GM18526 (cell line): ENCODE measurements around the gene TMEM270.

ENCODE experiments used
- POLR2A ChIP-seq: IDR thresholded peaks from 3 replicates; pipeline ENCODE4 v1.6.1; 2011; ENCODE audit not compliant: insufficient read length; ENCODE audit errors: extremely low read depth

TMEM270 gene

DNA sequence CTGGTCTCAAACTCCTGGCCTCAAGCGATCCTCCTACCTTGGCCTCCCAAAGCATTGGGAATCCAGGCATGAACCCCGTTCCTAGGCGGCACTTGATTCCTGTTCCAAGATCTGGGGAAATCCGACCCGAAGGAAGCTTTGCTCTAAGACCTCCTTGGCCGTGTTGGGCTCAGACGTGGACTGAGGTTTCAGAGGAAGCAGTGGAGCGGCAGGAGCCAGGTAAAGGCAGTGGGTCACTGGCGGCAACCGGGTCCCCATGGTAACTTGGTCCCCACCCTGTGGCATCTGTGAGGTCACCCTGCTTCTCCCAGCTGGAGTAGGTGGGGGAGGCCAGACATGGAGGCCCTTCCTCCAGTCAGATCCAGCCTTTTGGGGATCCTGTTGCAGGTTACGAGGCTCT, at the start of gene TMEM270:
Gene TMEM270, plus strand, starts transcription at position 301 of the 400 bp plus-strand sequence. Its CDS starts 36 bp downstream, at position 337.
- TF ChIP-seq POLR2A, result no peak

- no peak for TF ChIP-seq POLR2A
Measured at GRCh38 chr7:73811760-73812168, 49.2 kb upstream of the TMEM270 start.

GRCh38 chr7:73812996-73813395, 48.0 kb upstream of the TMEM270 start:
- no peak for TF ChIP-seq POLR2A

DNA sequence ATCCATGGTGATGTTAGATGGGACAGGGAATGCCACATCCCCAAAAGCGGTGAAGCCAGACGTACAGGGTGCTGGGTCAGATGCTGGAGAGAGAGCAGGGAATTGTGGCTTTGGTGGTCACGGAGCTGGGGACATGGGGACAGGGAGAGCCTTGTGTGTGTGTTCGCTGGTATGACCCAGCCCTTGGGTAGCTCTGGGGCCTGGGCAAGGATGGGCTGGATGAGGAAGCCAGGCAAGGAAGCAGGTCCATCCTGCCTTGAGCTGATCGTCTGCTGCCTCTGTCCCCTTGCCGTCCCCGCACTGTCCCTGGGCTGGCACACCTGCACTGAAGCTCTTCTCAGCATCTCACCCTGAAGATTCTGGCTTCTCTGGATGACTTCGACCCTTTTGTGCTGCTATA, 45.5 kb upstream of the TMEM270 start:
- no peak for TF ChIP-seq POLR2A

- no peak for TF ChIP-seq POLR2A
Measured at GRCh38 chr7:73817121-73817520, 43.8 kb upstream of the TMEM270 start.

DNA sequence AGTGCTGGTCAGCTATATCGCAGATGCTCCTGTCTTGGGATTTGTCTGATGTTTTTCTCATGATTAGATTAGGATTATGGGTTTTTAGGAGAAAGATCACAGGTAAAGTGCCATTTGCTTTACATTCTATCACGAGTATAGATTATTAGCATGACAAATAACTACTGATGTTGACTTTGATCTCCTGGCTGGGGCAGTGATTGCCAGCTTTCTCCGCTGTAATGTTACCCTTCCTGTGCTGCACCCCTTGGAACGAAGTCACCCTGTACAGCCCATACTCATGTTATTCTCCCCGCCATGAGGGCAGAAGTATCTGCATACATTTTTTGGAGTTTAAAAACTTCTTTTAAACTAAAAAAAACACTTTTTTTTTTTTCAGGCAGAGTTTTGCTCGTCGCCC, 40.9 kb upstream of the TMEM270 start:
- TF ChIP-seq POLR2A, result no peak

DNA sequence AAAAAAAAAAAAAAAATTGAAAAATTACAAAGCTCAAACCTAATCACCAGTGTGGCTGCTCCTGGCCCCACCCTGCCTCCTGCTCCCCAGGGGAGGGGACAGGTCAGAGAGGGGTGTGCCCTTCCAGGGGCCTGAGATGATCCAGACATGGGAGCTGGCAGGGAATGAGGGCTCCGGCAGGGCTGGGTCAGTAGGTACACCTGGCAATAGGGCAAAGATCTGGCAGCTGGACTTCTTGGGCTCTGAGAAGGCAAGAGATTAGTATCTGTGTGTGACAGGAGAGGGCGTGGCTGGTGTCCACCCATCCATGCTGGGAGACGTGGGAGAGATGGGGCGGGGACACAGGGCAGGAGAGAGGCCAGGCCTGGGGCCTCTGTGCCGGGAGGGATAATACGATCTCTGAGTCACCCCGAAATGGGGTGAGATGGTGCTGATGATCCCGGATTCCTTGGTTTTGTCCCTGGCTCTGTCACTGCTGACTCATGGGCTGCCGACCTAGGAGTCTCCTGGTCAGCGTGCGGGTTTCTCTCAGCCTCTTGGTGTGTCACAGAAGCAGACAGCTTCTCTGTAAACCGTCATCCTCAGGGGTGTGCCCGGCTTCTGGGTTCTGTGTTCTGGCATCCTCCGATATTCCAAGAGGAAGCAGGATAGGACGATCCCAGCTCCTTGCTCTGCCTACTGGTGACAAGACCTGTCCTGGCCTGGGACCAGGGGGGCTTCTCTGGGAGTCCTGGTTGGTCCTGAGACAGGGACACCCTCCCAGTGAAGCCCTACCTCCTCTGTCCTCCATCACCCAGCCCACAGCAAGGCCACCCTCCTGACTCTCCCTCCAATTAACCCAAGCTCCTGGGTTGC, 38.4 kb upstream of the TMEM270 start:
- no peak for TF ChIP-seq POLR2A

- TF ChIP-seq POLR2A, result no peak
Measured at GRCh38 chr7:73823257-73823656, 37.7 kb upstream of the TMEM270 start.

DNA sequence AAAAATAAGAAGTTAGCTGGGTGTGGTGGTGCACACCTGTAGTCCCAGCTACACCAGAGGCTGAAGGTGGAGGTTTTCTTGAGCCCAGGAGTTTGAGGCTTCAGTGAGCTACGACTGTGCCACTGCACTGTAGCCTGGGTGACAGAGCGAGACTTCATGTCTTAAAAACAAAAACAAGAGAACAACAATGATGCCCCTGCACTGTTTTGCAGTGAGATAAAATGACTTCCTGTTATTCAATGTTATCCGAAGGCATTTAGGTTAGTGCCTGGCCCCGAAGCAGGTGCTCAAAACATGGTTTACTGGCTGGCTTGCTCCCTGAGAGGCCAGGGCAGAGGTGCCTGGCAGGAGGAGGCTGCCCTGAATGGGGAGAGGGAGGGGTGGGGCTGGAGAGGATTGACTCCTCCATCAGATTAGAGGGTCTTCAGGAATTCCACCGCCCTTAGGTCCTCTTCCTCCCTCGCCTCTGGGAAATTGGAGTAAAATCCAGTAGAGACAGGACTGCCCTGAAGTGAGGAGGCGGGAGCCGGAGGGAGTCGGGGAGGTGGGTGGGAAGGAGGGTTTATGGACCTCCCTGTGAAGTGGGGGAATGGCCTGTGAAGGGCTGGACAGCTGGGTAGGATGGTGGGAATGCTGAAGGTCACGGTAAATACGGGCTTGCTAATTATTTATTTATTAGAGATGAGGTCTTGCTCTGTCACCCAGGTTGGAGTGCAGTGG, 36.9 kb upstream of the TMEM270 start:
- no peak for TF ChIP-seq POLR2A

- TF ChIP-seq POLR2A, result no peak
Measured at GRCh38 chr7:73824986-73825385, 36.0 kb upstream of the TMEM270 start.

DNA sequence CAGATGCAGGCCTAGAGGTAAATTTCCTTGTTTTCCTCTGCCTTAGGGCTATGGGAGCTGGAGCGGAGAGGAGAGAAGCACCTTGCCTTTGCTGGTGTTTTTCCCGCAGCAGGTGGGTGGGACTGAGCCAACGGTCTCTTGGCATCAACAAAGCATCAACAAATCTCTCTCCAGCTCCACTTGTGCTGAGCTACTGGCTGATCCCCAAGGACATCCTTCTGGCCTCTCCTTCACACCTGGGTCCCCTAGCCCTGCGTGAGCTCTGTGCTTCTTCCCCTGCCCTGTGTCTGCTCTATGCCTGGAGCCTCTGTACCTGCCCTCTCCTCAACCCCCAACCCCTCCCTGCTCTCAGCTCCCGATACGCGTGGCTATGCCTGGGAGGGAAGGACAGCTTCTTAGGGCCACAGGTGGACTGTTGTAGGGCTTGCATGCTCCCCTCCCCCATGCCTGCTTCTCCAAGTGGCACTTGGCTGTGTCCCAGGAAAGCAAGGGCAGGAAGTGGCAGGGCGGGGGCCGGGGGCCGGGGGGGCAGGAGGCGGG, 33.3 kb upstream of the TMEM270 start:
- no peak for TF ChIP-seq POLR2A

GRCh38 chr7:73828107-73828803, 32.7 kb upstream of the TMEM270 start:
- no peak for TF ChIP-seq POLR2A

DNA sequence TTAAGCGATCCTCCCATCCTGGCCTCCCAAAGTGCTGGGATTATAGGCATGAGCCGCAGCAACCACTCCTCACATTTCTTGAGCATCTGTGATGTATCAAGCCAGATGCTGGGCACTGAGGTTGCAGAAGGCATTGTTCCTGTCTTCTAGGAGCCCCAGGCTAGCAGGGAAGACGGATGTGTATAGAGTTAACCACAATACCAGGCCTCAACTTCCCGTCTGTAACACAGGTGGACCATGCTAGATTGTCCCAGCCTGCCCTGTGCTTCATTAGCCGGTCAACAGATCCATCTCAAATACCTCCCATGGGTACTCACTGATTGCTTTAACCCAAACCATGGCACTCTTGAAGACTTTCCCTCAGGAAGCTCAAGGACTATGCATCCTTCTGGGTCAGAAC, 32.0 kb upstream of the TMEM270 start:
- no peak for TF ChIP-seq POLR2A

GRCh38 chr7:73829505-73829904, 31.5 kb upstream of the TMEM270 start:
- TF ChIP-seq POLR2A, result no peak

DNA sequence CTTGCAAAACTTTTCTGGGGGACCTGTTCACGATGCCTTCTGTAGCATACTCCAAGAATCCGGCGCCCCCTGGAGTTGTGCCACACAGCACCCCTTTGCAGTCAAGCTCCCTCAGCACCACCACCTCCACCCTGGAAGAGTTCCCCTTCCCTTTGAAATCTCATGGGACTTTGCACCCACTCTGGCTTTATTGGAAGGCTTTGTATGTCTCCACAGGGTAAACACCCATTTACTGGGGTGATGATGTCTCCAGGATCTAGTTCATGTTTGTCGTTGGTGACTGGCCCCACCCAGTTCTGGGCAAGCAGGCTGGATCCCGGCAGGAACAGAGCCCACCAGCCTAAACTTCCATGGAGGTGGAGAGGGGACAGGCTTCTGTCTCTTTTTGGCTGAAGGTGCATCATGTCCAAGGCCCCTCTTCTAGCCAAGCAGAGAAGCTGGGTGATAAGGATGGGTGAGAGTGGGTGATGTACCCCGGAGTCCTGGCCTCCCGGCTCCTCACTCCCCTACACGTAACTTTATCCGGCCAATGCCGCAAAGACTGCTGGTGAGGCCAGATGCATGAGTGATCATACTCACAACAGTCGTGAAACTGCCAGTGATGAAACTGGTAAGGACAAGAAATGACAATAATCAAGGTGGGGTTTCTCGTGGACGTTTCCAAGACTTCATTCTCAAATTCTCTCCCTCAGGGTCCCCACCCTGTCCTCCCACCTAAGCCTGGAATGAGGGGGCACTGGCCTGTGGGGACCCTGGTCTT, 30.9 kb upstream of the TMEM270 start:
- no peak for TF ChIP-seq POLR2A
